ENCODE measurements around the gene EXOSC7. TPM values are rescaled to one million over a fixed set of nuclear protein-coding genes. Genes with fewer than 3 reads are reported as not detected.

Gene EXOSC7
- total RNA-seq, 1 experiment from 2014 or later, result 50.1 TPM

- H3K4me1 Mint-ChIP-seq (ENCODE audit: low read depth, unreplicated experiment), result no peaks in the 10 kb centered on the region
- H3K4me3 Mint-ChIP-seq (ENCODE audit: low read depth, unreplicated experiment), result no peak overlapping the region
- intact Hi-C loops (cut with micrococcal nuclease; ENCODE audit: unreplicated experiment), result no loop called here
- no peak overlapping the region for H3K27ac Mint-ChIP-seq (ENCODE audit: unreplicated experiment)
- CTCF ChIA-PET, result no interaction called here
- no peaks in the 10 kb centered on the region for H3K27me3 Mint-ChIP-seq (ENCODE audit: unreplicated experiment)
- peaks cover 19% of the 10 kb centered on the region for H3K36me3 Mint-ChIP-seq (ENCODE audit: insufficient read depth, unreplicated experiment)
- DNase-seq, result no peak
- BruUV-seq (replicated peaks), result no TSS peak
- H3K9me3 Mint-ChIP-seq (ENCODE audit: low read depth, unreplicated experiment), result peaks cover 1% of the 10 kb centered on the region
- TF ChIP-seq CTCF (IDR thresholded peaks at IDR 0.05; ENCODE audit: unreplicated experiment), result no peak
Measured at GRCh38 chr3:45009868-45010267, 33.8 kb downstream of the EXOSC7 start.

- Mint-ChIP-seq H3K27ac (ENCODE audit: unreplicated experiment) (no peak overlapping the region), H3K4me3 (ENCODE audit: low read depth, unreplicated experiment) (no peak overlapping the region), H3K4me1 (ENCODE audit: low read depth, unreplicated experiment) (no peaks in the 10 kb centered on the region), H3K36me3 (ENCODE audit: insufficient read depth, unreplicated experiment) (peaks cover 14% of the 10 kb centered on the region), H3K9me3 (ENCODE audit: low read depth, unreplicated experiment) (no peaks in the 10 kb centered on the region), H3K27me3 (ENCODE audit: unreplicated experiment) (no peaks in the 10 kb centered on the region)
- no TSS peak for BruUV-seq (replicated peaks)
- no peak for TF ChIP-seq CTCF (IDR thresholded peaks at IDR 0.05; ENCODE audit: unreplicated experiment)
- intact Hi-C loops (cut with micrococcal nuclease; ENCODE audit: unreplicated experiment), result no loop called here
- DNase-seq, result no peak
- CTCF ChIA-PET, result no interaction called here
Measured at GRCh38 chr3:45010811-45011333, 34.8 kb downstream of the EXOSC7 start.

DNA sequence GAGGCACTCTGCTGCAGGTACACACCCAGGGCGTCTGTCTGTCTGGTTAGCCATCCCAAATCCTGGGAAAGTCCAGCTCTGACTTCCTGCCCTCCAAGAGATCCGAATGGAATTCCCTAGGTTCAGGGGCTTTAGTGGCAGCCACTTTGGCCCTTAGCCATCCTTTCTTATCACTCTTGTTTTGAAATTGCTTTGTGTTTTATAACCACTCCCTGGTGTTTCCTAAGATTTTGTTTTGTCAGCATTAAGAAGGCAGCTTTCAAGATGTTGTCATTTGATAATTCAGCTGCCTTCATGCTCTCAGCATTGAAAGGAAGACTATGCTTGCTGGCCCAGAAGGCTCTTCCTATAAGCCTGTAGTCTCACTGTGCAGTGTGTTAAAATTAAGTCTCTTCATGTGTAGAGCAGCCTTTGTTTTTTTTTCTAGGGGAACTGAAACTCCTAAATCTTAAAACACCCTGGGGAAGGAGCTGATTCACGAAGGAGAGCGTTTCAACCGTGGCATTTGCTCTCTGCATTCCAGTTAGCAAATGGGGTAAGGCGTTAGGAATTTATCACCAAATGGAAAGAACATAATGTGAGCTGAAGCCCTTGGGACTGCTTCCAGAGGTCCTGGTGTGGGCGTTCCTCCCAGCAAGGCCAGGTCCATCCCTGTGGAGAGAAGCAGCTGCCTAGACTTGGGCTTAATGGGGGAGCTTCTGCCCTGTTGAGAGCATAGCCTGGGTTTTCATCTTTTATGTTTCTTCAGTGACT, 35.9 kb downstream of the EXOSC7 start:
- DNase-seq, result no peak
- Mint-ChIP-seq H3K4me1 (ENCODE audit: low read depth, unreplicated experiment) (no peaks in the 10 kb centered on the region), H3K27ac (ENCODE audit: unreplicated experiment) (no peak overlapping the region), H3K36me3 (ENCODE audit: insufficient read depth, unreplicated experiment) (peaks cover 11% of the 10 kb centered on the region), H3K4me3 (ENCODE audit: low read depth, unreplicated experiment) (no peak overlapping the region), H3K27me3 (ENCODE audit: unreplicated experiment) (no peaks in the 10 kb centered on the region), H3K9me3 (ENCODE audit: low read depth, unreplicated experiment) (no peaks in the 10 kb centered on the region)
- BruUV-seq (replicated peaks), result no TSS peak
- CTCF ChIA-PET, result no interaction called here
- intact Hi-C loops (cut with micrococcal nuclease; ENCODE audit: unreplicated experiment), result no loop called here
- TF ChIP-seq CTCF (IDR thresholded peaks at IDR 0.05; ENCODE audit: unreplicated experiment), result no peak

DNA sequence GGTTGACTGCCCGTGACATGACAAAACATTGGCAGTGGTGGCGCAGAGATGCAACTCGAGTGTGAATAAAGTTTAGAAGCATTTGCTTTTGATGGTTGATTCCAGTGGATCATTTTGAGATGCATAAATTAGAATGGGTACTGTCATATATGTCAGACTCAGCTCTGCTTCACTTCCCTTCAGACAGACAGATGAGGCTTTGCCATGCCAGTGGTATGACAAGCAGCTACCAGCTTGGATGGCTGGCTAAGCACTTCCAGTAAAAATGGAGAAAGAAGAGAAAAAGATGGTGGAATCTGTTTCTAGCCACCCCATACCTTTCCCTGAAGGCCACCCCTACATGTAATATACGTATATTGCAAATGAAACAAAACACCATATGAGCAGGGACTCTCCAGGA, 36.5 kb downstream of the EXOSC7 start:
- no peaks in the 10 kb centered on the region for H3K27me3 Mint-ChIP-seq (ENCODE audit: unreplicated experiment)
- no TSS peak for BruUV-seq (replicated peaks)
- DNase-seq, result no peak
- intact Hi-C loops (cut with micrococcal nuclease; ENCODE audit: unreplicated experiment), result no loop called here
- no peak overlapping the region for H3K27ac Mint-ChIP-seq (ENCODE audit: unreplicated experiment)
- no peak for TF ChIP-seq CTCF (IDR thresholded peaks at IDR 0.05; ENCODE audit: unreplicated experiment)
- H3K36me3 Mint-ChIP-seq (ENCODE audit: insufficient read depth, unreplicated experiment), result peaks cover 6% of the 10 kb centered on the region
- H3K4me1 Mint-ChIP-seq (ENCODE audit: low read depth, unreplicated experiment), result no peaks in the 10 kb centered on the region
- no peak overlapping the region for H3K4me3 Mint-ChIP-seq (ENCODE audit: low read depth, unreplicated experiment)
- no peaks in the 10 kb centered on the region for H3K9me3 Mint-ChIP-seq (ENCODE audit: low read depth, unreplicated experiment)
- CTCF ChIA-PET, result no interaction called here

Measured in Calu3 (cell line).